ENCODE results near the gene EXD3.
"Not testable (repeated sequence)": the region's sequence is repeated elsewhere in the genome, so short reads cannot be mapped to it uniquely, and the experiment has no call there.

EXD3 gene

DNA sequence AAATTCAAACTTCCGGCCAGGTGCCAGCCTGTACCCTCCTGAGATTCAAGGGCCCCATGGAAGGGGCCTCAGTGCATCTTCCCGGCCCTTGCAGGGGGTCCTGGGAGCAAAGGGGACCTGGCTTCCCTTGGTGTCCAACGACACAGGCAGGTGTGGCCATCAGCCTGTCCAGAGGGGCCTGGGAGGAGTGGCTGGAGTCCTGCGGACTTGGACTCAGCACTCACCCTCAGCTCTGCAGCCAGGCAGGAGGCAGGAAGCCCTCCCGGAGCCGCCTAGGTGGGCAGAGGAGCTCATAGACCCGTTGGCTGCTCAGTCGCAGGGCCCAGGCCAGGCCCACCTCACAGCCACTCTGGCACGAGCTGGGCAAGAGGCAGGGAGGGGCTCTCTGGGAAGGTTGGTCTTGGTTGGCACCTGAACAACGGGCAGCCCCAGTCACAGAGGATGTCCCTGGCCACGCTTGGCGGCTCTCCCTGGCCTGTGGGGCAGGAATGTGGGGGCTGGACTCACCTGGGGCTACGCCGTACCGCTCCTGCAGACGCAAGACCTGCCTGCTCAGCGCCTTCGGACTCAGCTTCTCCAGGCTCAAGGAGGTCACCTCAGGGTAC is 67.1 kb downstream of the EXD3 start:
- DNase-seq: no peak

DNA sequence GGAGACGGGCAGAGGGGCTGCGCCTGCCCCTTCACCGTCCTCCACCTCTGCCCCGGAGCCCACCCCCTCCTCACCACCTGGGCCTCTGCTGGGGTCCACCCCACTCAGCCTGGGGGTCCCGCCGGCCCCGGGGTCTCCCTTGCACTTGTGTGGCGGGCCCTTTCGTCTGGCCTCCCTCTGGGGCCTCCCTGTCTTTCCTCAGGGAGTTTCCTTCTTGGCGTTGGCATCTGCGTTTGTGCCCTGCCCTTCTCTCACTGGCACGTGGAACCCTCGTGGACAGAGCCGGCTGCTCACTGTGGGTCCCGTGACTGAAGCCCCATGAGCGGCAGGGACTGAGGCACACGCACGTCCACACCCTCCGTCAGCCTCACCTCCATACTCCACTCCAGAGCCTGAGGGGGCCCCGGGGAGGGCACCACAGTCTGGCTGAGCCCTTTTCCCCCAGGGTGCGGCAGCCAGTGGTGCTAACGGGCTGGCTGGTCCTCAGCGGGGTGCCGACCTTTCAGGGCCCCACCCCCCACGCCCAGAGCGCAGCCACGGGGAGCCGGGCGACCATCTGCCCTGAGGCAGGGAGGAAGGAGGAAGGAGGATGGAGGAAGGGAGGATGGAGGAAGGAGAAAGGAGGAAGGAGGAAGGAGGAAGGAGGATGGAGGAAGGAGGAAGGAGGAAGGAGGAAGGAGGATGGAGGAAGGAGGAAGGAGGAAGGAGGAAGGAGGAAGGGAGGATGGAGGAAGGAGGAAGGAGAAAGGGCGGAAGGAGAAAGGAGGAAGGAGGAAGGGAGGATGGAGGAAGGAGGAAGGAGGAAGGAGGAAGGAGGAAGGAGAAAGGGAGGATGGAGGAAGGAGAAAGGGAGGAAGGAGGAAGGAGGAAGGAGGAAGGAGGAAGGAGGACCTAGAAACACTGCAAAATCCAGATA is 67.9 kb downstream of the EXD3 start:
- DNase-seq: peak; percentile 10

DNA sequence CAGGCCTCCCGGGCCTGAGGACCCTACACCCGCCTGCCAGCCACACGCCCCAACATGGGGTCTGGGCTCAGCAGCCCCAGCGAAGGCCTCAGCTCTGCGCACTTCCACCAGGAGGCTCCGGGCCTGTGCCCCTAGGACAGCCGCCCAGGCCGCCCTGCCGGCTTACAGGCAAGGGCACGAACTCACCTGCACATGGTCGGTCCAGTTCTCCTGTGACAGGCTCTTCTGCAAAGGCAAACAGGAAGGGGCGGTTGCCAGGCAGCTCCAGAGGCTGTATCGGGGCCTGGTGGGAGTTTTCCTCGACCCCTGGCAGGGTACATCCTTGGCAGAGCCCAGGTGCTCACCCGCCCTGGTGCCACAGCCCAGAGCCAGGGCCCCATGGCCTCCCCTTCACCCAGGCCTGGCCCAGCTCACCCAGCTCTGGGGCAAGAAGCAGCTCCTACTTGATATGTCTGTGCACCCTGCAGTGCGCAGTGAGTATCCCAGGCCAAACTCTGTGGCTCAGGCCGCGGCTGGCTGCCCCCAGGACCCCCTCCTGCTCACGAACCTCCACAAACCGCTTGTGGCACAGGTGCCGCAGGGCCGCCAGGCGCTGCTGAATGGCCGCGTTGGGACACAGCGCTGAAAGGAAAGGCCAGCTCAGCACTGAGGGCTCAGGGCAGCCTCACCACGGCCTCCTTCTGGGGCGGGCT is 68.7 kb downstream of the EXD3 start:
- DNase-seq: no peak

DNA sequence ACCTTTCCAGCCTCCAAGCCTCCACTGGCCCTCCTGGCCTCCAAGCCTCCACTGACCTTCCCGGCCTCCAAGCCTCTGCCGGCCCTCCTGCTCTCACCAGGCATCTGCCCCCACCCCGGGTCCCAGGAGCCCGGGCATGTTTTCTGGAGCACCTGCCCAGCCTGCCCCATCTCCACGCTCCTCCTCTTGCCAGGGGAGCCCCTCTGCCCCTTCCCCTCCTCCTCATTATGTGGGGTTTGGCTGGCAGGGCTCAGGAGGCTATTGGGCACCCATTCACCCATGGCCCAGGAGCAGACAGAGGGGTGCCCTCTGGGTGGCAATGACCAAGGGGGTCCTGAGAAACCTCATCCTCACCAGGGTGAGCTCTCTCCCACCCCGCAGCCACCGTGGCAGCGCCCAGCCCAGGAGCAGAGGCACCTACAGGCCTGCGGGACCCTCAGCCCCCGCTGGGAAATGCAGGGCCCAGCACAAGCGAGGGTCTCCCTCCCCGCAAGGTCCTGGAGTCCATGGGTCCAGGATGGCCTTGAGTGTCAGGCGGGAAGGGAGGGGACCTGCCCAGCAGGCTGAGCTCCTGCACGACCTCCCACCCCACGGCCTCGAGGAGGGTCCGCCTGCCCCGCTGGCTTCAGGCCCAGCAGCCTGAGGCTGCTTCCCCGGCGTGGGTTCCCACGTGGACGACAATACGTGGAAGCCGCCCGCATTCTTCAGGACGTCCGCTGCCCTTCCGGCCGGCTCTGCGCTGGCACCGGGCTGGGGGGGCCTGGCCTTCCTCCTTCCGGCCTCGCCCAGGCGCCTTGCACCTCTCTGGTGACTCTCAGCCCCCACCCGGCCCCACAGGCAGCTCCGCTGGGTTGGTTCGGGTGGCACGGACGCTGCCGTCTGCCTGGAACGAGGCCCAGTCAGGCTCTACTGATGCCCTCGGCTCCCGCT is 69.5 kb downstream of the EXD3 start:
- DNase-seq: no peak

DNA sequence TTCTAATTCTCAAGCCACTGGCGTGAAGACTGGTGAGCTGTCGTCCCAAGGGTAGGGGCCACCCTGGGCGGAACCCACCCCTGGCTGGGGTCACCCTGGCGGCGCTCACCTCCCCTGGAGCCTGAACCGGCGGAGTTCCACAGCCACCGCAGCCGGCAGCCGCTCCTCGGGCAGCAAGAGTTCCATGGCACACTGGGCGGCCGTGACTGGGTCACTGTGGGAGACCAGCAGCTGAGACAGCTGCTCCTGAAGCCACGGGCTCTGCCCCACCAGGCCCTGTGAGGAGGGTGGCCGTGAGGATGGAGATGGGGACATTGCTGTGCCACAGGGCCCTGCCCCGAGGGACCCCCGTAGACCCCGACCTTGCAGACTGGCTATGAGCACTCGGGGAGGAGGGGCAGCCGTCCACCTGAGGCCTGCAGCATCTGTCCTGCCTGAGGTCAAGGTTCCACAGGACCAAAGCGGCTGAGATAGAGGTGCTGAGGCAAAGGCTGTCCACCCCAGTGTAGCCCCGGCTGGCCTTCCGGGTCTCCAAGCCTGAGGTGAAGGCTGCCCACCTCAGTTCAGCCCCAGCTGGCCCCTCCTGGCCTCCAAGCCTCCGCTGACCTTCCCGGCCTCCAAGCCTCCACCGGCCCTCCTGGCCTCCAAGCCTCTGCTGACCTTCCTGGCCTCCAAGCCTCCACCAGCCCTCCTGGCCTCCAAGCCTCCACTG is 70.3 kb downstream of the EXD3 start:
- DNase-seq: no peak

DNA sequence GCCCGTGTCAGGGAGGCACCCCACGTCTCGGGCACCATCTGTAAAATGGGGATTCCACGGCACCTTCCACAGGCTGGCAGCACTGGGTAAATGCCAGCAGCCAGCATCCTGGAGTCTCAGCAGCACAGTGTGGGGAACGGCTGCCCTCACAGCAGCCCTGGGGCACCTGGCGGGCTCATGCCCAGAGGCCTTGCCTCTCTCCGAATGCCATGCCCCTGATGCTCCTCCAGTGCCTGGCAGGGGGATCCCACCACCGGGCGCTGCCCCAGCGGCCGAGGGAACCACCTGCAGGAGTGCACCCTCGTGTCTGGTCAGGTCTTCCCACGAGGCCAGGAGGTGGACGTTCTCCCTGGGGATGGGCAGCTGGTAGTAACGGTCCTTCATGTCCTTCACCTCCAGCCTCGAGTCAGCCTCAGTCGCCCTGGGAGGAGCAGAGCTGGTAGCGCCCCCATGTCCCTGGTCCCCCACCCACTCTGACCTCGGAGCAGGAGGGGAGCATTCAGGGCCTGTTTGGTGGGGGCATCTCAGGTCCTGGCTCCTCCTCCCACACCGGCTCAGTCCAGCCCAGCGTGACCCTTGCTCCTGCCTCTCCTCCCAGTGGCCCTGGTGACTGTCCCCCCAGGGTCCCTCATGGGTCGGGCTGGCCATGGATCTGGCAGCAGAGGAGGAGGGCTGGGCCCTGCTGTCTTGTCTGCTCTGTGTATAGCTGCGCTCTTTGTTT is 71.0 kb downstream of the EXD3 start:
- DNase-seq: no peak

DNA sequence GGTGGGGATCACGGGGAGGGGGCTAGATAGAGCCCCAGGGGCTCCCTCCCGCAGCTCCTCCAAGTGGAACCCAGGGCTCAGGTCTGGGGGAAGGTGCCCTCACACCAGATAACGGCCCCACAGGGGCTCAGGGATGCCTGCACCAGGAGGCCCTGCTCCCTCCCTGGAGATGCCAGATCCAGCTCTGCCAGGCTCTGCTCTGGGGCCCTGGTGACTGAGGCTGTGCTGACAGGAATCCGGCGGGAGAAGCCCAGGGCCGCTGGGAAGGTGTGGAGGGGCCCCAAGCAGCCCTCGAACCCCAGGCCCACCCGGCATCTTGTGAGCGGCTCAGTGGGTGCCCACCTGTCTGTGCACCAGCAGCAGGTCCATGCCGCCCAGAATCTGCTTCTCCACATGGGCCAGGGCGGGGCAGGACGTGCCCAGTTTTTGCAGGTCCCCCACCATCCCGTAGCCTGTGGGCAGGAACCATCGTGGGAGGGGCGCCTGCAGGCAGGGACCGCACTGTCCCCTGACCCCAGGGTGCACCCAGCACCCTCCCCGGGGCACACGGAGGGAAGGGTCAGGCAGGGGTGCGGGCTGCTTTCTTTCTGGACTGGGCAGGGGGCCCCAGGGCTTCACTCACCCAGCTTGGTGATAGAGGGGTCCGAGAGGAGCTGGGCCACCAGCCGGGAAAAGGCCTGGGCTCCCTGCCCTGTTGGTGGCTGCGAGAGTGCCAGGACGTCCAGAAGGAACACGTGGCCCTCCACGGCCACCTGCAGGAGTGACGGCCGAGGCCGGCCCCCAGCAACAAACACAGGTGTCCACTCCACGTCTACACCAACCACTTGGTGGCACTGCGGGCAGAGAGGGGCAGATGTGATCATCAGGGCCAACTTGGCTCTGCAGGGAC is 72.0 kb downstream of the EXD3 start:
- no peak for DNase-seq

DNA sequence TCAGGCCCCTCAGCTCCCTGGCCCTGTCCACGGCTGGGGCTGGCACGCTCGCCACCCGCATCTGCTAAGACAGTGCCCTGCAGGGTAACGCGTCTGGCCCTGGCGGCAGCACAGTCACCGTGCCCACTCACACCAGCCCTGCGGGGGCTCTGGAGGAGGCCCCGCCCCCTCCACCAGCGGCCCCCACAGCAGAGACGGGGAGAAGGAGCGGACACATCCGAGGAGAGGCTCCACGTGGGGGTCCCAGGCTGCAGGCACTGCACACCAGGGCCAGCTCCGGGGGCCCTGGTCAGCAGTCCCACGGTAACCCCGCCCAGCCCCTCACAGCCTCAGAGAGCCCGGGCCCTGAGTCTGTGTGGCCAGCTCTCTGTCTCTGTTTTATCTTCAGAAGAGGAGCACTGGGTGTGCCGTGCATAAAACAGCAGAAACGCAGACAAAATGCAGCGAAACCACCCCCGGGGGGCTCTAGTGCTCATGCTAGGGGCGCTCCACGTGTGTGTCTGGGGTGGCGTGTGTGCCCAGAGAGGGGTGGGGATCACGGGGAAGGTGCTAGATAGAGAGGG is 73.4 kb downstream of the EXD3 start:
- DNase-seq: no peak

DNA sequence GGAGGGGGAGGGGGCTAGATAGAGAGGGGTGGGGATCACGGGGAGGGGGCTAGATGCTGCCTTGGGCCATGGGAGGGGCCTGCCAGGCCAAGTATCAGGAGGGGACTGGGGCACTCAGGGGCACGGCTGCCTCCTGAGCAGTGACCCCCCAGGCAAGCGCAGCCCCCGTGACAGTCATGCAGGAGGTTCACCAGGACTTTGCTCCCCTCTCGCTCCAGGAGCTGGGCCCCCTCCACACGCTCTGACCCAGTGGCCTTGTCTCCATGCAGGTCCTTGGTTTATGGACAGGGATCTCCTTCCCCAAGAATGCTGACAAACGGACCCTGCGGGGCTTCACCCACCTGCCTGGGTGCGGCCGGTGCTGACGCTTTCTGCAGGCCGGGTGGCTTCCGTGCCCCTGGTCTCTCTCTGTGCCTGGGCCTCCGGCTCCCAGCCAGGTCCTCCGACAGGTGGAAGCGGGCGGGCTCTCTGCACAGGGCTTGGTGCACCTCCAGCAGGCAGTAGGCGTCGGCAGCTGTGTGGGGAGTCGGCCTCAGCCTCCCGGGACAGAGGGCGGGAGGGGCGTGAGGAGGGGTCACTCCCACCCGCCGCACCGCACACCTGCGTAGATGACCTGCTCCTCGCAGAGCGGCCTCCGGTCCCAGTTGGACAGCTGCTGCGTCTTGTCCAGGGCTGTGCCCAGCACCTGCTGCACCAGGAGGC is 74.0 kb downstream of the EXD3 start:
- DNase-seq: no peak

DNA sequence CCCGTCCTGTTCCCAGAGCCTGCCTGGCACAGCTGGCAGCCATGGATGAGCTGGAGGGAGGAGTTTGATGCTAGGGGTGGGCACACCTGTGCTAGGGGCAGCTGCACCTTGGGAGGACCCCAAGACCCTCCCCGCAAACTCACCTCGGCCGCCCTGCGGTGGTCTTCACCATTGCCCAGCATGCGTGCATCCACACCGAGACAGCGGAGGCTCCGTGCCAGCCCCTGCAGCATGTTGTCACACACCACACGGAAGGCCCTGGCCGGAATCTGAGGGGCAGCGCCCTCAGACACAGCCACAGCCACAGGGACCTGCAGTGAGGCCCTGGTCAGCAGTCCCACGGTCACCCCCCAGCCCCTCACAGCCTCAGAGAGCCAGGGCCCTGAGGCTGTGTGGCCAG is 75.0 kb downstream of the EXD3 start:
- DNase-seq: no peak

DNA sequence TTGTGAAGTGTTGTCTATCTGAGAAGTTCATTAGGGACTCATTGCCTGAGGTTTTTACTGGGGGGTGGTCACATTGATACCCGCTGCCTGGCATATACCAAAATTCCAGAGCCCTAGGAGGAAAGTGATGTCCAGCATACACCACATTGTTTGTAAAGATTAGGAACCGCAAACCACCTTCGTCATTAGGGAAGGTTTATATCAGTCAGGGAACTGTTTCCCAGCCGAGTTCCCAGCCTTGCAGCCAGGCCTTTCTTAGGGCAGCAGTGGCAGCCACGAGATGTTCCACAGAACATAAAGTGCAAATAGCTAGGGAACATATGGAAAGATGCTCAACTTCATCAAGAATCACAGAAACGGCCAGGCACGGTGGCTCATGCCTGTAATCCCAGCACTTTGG is 80.5 kb downstream of the EXD3 start:
- DNase-seq: no peak

DNA sequence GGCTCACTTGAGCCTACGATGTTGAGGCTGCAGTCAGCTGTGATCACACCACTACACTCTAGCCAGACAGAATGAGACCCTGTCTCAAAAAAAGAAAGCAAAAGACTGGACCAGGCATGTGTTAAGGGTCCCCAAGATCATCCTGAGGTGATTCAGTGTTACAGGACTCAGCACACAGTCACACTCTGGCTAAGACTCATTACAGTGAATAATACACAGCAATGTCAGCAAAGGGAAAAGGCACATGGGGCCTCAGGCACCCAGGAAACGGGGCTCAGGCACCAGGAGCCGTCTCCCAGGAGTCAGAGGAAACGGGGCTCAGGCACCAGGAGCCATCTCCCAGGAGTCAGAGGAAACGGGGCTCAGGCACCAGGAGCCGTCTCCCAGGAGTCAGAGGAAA is 81.7 kb downstream of the EXD3 start:
- no peak for DNase-seq

DNA sequence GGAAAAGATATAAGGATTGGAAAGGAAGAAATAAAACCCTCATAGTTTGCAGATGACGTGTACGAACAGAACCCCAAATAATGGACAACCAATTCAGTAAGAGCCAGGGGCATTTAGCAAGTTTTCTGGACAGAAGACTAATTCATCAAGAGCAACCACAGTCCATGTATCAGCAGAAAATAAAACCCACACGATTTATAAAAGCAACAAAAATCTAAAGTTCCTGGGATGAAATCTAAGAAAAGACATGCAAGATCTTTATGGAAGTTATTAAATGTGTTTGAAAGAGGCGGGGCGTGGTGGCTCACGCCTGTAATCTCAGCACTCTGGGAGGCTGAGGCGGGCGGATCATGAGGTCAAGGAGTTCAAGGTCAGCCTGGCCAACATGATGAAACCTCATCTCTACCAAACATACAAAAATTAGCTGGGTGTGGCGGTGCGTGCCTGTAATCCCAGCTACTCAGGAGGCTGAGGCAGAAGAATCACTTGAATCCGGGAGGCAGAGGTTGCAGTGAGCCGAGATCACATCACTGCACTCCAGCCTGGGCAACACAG is 83.0 kb downstream of the EXD3 start:
- not testable (repeated sequence) for DNase-seq

DNA sequence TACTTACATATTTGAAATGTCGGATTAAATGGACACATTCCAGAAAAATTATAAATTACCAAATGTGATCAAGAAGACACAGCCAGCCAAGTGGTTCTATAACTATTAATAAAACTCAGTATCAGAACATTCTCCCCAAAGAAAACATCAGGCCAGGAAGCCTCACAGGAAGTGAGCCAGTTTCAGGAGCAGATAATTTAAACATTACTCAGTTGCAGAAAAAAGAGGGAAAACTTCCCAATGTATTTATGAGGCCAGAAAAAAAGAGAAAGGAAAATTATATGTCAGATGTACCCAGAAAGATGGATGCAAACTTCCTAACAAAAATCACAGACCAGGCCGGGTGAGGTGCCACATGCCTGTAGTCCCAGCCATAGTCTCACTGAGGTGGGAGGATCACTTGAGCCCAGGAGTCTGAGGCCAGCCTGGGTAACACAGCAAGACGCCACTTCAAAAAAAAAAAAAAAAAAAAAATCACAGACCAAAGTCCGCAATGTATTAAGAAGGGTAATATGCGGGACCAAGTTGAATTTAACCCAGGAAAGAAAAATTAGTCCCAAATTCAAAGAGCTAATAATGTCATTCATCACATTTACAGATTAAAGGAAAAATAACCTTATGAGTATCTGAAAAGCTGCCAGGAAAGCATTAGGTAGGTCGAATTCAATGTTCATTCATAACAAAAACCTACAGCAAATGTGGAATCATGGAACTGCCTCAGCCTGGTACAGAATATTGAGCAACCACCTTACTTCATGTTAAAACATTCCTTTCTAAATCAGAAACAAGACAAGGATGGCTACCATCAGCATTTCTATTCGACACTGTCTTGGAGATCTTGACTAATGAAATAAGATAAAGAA is 83.7 kb downstream of the EXD3 start:
- DNase-seq: no peak

DNA sequence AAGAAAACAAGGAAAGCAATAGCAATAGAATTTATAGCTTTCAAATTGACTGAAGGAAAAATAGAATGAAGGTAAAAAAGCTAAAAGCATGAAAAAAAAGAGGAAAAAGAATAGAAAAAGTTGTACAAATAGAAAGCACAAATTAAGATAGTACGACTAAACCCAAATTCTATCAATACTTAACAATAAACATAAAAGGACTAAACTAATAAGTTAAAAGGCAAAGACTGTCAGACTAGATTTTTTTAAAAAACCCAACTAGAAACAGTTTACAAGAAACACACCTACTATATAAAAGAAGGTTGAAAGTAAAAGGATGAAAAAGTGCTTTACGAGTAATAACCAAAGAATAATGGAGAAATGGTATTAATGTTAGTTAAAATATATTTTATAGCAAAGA is 86.2 kb downstream of the EXD3 start:
- no peak for DNase-seq

DNA sequence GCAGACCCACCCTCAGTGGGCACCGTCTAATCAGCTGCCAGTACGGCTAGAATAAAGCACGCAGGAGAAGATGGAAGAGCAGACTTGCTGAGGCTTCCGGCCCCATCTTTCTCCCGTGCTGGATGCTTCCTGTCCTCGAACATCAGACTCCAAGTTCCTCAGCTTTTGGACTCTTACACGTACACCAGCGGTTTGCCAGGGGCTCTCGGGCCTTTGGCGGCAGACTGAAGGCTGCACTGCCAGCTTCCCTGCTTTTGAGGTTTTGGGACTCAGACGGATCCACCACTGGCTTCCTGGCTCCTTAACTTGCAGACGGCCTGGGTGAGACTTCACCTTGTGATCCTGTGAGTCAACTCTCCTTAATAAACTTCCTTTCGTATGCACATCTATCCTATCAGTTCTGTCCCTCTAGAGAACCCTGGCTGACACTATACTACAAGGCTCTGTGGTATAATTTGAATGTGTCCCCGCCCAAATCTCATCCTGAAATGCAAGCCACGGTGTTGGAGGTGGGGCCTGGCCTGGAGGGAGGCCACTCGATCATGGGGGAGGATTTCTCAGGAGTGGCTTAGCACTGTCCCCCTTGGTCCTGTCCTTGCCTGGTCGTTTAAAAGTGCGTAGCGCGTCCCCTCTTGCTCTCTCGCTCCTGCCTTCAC is 89.8 kb downstream of the EXD3 start:
- DNase-seq: peak; percentile 33

DNA sequence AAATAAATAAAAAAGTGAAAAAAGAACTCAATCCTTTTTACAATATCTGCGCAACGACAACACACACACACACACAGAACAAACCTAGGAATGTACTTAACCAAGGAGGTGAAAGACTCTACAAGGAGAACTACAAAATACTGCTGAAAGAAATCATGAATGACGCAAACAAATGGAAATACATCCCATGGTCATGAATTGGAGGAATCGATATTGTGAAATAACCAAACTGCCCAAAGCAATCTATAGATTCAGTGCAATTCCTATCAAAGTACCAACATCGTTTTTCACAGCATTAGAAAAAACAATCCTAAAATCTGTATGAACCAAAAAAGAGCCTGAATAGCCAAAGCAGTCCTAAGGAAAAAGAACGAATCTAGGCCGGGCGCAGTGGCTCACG is 91.0 kb downstream of the EXD3 start:
- DNase-seq: no peak
